Measurements from ENCODE around the gene GCG.

DNA sequence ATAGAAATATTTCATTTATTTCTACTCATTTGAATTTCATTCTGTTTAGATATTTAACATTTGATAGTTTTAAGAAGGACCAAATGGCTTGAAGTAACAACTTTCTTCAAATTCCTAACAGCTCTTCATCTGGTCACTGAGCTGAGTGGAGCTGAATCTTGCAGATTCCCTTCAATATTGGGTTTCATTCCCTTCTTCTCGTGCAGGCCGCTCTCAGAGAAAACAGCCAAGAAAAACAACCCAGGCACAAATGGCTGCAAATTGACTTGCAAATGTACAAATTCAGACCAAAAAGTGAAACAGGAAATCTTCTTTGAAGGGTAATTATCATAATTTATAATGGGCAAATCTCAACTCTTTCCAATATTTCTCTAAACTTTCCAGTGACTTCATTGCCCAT lies 30.3 kb upstream of the GCG start:
- TF ChIP-seq POLR2AphosphoS5 (IDR thresholded peaks at IDR 0.05): no peak
- TF ChIP-seq CTCF (IDR thresholded peaks at IDR 0.05): no peak
- TF ChIP-seq EP300 (IDR thresholded peaks at IDR 0.05): no peak

All from stomach (tissue), 4 donors.